ELR (cell line): ENCODE measurements around the gene HAL.

Experiments used
- DNase-seq: peaks from one replicate; pipeline ENCODE4 v3.0.0-alpha.2; 2015; ENCODE audit warnings: low read depth

The HAL gene

GRCh38 chr12:96014943-96015599, 18.9 kb upstream of the HAL start:
- no peak for DNase-seq

- DNase-seq, result no peak
Measured at GRCh38 chr12:96007729-96008128, 11.6 kb upstream of the HAL start.

- DNase-seq, result no peak
Measured at GRCh38 chr12:96006727-96007126, 10.6 kb upstream of the HAL start.

- DNase-seq, result no peak
Measured at GRCh38 chr12:96000858-96001257, 4.7 kb upstream of the HAL start.

GRCh38 chr12:95999484-95999883, 3.3 kb upstream of the HAL start:
- DNase-seq, result no peak

GRCh38 chr12:95998611-95999286, 2.6 kb upstream of the HAL start:
- peak; percentile 71 for DNase-seq

- peak; percentile 4 for DNase-seq
Measured at GRCh38 chr12:95997911-95998510, 1.9 kb upstream of the HAL start.

- DNase-seq, result no peak
Measured at GRCh38 chr12:95997276-95997675, 1.1 kb upstream of the HAL start.

- no peak for DNase-seq
Measured at GRCh38 chr12:95995238-95996031, 709 bp downstream of the HAL start.

GRCh38 chr12:95994476-95994875, 1.7 kb downstream of the HAL start:
- DNase-seq, result no peak

GRCh38 chr12:95993907-95994306, 2.2 kb downstream of the HAL start:
- DNase-seq, result no peak

- no peak for DNase-seq
Measured at GRCh38 chr12:95990136-95990535, 6.0 kb downstream of the HAL start.

- DNase-seq, result no peak
Measured at GRCh38 chr12:95989504-95990123, 6.5 kb downstream of the HAL start.

- DNase-seq, result no peak
Measured at GRCh38 chr12:95988506-95989275, 7.5 kb downstream of the HAL start.

GRCh38 chr12:95986635-95987570, 9.2 kb downstream of the HAL start:
- no peak for DNase-seq

- DNase-seq, result no peak
Measured at GRCh38 chr12:95984682-95985081, 11.5 kb downstream of the HAL start.

- DNase-seq, result no peak
Measured at GRCh38 chr12:95982602-95983001, 13.5 kb downstream of the HAL start.

GRCh38 chr12:95980437-95980836, 15.7 kb downstream of the HAL start:
- no peak for DNase-seq

- DNase-seq, result no peak
Measured at GRCh38 chr12:95978774-95979173, 17.4 kb downstream of the HAL start.

- DNase-seq, result no peak
Measured at GRCh38 chr12:95978351-95978750, 17.8 kb downstream of the HAL start.
